Hematopoietic multipotent progenitor cell treated with erythropoietin and hydrocortisone succinate and interleukin-3 and kit ligand, for 8 days (in vitro differentiated cells): ENCODE measurements around the gene RNF7.
"Not testable (repeated sequence)": the region's sequence is repeated elsewhere in the genome, so short reads cannot be mapped to it uniquely, and the experiment has no call there.

Experiments
- DNase-seq: peaks from one replicate; pipeline ENCODE4 v3.0.0-alpha.2; 2015

RNF7 gene

DNA sequence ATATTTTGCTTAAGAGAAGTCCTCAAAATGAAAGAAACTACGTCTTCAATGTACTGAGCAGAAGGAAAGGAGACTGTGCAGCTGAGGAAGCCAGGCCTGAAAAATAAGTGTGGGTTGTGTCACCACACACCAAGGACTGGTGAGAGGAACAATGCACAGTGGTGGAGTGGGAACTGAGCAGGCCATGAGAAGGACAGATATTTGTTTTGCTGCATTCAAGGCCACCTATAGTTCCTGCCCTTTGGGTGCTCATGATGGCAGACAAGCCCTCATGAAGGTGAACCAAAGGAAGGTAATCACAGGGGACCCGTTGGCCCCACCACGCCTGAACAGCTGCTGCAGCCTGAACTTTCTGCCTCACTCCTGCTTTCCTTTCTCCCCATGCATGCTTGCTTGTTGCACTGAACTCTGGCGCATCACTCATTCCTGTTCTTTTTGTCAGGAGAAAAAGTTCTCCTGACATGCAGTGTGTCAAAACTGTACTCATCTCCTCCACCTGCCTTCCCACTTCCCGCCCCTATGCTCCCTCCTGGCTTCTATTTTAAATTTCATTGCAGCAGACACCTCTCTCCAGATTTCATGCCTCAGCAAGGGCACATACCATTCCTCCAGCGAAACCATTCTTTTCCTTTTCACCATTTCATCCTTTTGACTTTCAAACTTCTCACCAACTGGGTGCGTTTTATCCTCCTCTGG, 2.2 kb upstream of the RNF7 start:
- no peak for DNase-seq

- no peak for DNase-seq
Measured at GRCh38 chr3:141737093-141737492, 1.0 kb upstream of the RNF7 start.

GRCh38 chr3:141737678-141738021, 448 bp upstream of the RNF7 start:
- no peak for DNase-seq

DNA sequence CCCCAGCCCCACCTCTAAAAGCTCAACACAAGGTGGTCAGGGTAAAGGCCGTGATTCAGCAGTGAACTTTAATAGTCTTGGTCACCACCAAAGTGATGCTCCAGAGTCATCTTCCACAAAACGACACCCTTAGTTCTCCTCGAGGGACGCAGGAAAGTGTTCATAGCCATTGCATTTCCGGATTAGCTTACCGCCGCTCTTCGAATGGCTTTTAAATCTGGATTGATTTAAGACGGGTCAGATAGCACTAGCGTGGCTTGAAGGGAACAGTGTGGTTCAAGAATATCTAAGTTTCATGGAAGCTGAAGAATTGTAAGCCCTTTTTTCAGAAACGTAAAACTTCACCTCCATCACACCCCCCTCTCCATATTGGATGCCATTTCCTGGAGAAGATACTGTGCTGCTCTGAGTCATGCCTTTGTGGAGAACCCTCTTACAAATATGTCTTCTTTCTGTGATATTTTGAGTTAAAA, 829 bp downstream of the RNF7 start:
- peak; percentile 59 for DNase-seq

GRCh38 chr3:141739731-141740130, 1.6 kb downstream of the RNF7 start:
- DNase-seq = no peak

GRCh38 chr3:141740349-141740748, 2.3 kb downstream of the RNF7 start:
- DNase-seq = no peak

DNA sequence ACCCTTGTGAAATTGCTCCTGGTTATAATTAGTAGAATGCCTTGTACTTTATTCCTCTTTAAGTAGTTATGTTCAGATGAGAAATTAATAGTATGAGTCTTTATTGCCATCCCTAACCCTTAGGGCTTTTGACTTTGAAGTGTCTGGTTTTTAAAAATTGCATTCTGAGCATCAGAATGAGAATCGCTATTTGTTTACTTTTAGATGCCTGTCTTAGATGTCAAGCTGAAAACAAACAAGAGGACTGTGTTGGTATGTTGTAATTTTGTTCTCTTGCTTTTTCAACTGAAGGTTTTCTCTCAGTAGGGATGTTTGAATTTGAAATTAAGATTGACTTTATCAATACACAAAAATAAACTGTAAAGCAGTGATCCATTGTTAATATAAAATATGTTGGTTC, 5.2 kb downstream of the RNF7 start:
- no peak for DNase-seq

DNA sequence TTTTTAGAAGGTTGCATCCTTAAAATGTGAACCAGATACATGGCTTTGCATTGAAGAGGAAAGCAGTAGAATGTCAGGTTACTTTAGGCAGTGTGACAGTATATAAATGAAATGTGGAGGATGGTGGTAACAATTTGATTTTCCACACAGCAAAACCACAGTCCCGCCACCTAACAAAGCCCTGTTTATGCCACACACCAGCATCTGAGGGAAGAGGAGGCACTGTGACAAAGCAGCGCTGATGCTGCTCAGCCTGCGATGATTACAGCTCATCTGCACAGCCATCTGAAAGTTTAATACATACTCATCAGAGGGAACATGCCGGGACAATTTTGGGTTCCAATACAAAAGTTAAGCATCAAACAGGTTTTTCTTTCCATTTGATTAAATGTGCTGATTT, 8.9 kb downstream of the RNF7 start:
- no peak for DNase-seq

GRCh38 chr3:141753399-141753798, 15.3 kb downstream of the RNF7 start:
- DNase-seq = no peak

- DNase-seq = peak; percentile 58
Measured at GRCh38 chr3:141754032-141754431, 15.9 kb downstream of the RNF7 start.

- DNase-seq = not testable (repeated sequence)
Measured at GRCh38 chr3:141762552-141762951, 24.5 kb downstream of the RNF7 start.

GRCh38 chr3:141763088-141763750, 25.1 kb downstream of the RNF7 start, which contains the start of gene GRK7:
Gene GRK7, plus strand, starts transcription at chr3:141763408. Its CDS starts 14,877 bp downstream, at chr3:141778285.
- DNase-seq = no peak

GRCh38 chr3:141764045-141764444, 25.9 kb downstream of the RNF7 start:
- no peak for DNase-seq

DNA sequence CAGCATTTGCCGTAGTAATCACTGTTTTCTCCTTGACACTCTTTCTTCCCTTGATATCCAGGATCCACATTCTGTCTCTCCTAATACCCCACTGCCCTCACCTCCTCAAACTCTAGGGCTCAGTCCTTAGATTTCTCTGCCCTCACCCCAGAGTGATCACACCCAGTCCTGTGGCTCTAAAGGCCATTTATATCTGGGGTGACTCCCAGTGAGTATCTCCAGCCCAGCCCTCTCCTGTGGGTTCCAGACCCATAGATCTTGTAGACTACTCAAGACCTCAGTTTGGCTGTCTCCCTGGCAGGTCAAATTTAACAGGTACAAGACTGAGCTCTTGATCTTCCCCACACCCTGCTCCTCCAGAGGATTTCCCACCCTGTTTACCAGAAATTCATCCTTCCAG, 26.4 kb downstream of the RNF7 start:
- no peak for DNase-seq

DNA sequence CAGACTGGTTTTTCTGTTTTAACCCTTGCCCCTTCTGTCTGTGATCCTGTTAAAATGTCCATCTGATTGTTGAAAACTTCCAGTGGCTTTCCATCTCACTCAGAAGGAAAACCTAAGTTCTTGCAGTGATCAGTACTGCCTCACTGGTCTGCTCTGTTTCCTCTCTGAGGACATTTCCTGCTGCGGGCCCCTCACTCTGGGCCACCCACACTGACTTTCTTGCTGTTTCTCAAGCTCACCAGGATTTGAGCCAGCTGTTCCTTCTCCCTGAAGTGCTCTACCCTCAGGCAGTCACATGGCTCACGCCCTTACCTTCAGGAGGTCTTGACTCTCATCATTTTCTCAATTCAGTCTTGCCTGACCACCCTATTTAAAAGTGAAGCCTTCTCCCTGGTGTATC, 26.9 kb downstream of the RNF7 start:
- no peak for DNase-seq

GRCh38 chr3:141767066-141767465, 29.0 kb downstream of the RNF7 start:
- DNase-seq = no peak

DNA sequence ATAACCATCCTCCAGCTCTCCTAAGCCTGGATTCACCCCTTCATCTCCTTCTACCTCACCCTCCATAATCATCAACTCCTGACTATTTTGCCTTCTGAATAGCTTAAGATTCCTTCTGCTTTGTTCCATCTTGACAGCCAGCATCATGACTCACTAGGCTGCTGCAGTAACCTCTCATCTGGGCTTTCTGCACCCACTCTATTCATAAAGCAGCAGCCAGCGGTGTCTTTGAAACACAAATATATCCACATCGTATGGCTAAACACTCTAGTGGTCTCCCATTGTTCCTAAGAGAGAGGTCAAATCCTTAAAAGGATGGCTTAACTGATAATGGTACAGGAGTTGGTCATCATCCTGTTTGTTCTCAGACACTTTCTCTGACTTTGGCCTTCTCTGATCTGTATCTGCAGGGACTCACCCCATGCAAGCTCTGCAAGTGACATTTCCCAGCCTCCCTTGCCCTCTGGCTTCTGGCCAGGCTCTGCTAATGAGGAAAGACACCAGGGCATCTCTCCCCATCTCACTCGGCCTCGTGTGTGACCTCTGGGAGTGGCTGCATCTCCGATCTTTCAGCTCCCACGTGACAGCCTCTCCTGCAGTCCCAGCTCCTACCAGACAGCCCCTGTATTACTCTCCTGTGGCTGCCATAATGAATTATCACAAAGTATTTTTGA, 31.3 kb downstream of the RNF7 start:
- peak; percentile 63 for DNase-seq

GRCh38 chr3:141773676-141774075, 35.6 kb downstream of the RNF7 start:
- no peak for DNase-seq

DNA sequence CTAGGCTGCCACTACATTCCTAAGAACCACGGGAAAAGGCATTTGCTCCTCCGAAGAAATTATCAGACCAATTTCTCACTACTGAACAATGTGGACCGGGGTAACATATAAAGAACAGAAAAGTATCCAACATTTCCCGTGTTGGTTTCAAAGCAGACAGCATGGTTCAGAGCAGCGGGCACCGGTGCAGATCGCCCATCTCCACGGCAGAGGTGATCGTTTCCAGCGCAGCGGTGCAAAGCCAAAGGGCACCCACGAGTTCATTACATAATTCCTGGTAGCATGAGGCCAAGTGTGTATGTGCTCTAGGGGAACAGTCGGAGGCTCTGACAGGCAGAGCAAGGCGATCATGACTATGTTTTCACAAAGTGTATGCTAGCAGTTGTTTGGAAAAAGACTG, 38.3 kb downstream of the RNF7 start:
- no peak for DNase-seq

DNA sequence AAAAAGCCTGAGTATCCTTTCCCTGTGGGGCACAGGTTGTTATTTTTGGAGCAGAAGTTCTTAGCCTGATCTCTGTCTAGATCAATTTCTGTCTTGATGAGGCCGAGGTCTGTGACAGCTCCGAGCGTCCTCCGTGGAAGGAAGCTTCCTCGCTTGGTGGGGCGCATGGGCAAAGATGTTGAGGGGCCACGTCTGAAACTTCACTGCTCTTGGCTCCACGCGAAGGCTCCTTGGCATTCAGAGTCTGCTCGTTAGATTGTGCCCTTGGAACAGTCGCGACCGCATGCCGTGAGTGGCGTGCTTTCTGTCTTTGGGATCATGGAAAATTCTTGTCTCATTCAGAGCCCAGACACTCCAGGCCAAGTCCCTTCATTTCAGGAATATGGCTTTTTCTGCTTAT, 38.8 kb downstream of the RNF7 start:
- DNase-seq = no peak

DNA sequence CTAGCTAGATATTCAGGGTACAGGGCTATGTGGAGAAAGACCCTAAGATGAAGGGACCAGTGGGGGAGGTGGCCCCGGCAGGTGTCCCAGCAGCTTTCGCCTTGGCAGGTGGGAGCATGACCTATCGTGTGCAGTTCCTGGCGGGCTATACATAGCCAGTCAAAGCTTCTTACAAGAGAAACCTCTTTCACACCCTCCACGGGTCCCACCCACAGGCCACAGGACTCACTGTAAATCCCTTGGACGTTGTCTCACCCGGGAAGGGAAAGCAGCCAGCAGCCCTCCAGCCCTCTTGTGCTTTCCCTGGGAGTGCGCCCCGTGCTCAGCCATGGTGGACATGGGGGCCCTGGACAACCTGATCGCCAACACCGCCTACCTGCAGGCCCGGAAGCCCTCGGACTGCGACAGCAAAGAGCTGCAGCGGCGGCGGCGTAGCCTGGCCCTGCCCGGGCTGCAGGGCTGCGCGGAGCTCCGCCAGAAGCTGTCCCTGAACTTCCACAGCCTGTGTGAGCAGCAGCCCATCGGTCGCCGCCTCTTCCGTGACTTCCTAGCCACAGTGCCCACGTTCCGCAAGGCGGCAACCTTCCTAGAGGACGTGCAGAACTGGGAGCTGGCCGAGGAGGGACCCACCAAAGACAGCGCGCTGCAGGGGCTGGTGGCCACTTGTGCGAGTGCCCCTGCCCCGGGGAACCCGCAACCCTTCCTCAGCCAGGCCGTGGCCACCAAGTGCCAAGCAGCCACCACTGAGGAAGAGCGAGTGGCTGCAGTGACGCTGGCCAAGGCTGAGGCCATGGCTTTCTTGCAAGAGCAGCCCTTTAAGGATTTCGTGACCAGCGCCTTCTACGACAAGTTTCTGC, 40.1 kb downstream of the RNF7 start:
- DNase-seq = no peak

DNA sequence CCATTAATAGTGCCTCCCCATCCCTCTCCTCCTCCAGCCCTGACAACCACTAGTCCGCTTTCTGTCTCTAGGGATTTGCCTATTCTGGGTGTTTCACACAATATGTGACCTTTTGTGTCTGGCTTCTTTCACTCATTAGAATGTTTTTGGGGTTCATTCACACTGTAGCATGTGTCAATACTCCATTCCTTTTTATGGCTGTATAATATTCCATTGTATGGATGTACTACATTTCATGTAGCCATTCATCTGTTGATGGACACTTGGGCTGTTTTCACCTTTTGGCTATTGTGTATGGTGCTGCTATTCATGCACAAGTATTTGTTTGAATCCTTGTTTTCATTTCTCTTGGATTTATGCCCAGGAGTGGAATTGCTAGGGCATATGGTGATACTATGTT, 41.6 kb downstream of the RNF7 start:
- DNase-seq = no peak

- no peak for DNase-seq
Measured at GRCh38 chr3:141782386-141782932, 44.4 kb downstream of the RNF7 start.
